Large intestine (tissue), 3 donors: ENCODE results near the gene RBMS3. TPM values are rescaled to one million over a fixed set of nuclear protein-coding genes. Genes with fewer than 3 reads are reported as not detected.

Experiments used
- DNase-seq, 2 donors: peaks; one replicate each; pipeline versions ENCODE4 v3.0.0 to v3.0.0-alpha.2; 2013
- H3K27ac ChIP-seq: one replicate; pipeline ENCODE4 v1.5.1; 2013; ENCODE audit warnings: low read length
- H3K27me3 ChIP-seq: 2 replicates; pipeline ENCODE4 v1.6.1; 2013; ENCODE audit warnings: low read length; ENCODE audit not compliant: control insufficient read depth, insufficient read depth
- H3K36me3 ChIP-seq: 2 replicates; pipeline ENCODE4 v1.6.1; 2013; ENCODE audit warnings: low read length; ENCODE audit not compliant: control insufficient read depth, insufficient read depth
- H3K4me1 ChIP-seq: one replicate; pipeline ENCODE4 v1.6.1; 2013; ENCODE audit warnings: low read length; ENCODE audit not compliant: control insufficient read depth, insufficient read depth
- H3K4me3 ChIP-seq: one replicate; pipeline ENCODE4 v1.5.1; 2013; ENCODE audit warnings: low read length
- H3K9me3 ChIP-seq: one replicate; pipeline ENCODE4 v1.6.1; 2013; ENCODE audit warnings: mild to moderate bottlenecking, low read depth, low read length, moderate library complexity; ENCODE audit not compliant: control insufficient read depth
- WGBS: methylation state at CpG from one replicate; pipeline ENCODE4 v1.1.5; 2013; ENCODE audit warnings: low lambda C conversion rate; ENCODE audit not compliant: insufficient coverage; 5-methylcytosine and 5-hydroxymethylcytosine counted together
- polyA plus RNA-seq: library from polyadenylated mRNA; unstranded; fragments of 120-200 nt; gene quantifications from one replicate; pipeline ENCODE4 v1.2.1, GENCODE V29; 2013

Gene RBMS3
- polyA plus RNA-seq, 1 donor: 10.8 TPM

GRCh38 chr3:29249829-29250345, 31.0 kb upstream of the RBMS3 start:
- Histone ChIP-seq H3K27ac (no peak overlapping the region), H3K9me3 (no peaks in the 10 kb centered on the region), H3K36me3 (no peaks in the 10 kb centered on the region), H3K4me3 (no peak overlapping the region), H3K4me1 (no peaks in the 10 kb centered on the region), H3K27me3 (no peaks in the 10 kb centered on the region)
- DNase-seq: no peak
- WGBS: 80% methylated on average over 3 of the region's 6 CpGs

GRCh38 chr3:29255854-29256696, 24.8 kb upstream of the RBMS3 start:
- no CpG with 5 or more reads among the region's 5 CpGs for WGBS
- Histone ChIP-seq H3K27me3 (no peaks in the 10 kb centered on the region), H3K27ac (no peak overlapping the region), H3K4me1 (no peaks in the 10 kb centered on the region), H3K4me3 (no peak overlapping the region), H3K36me3 (no peaks in the 10 kb centered on the region), H3K9me3 (no peaks in the 10 kb centered on the region)
- DNase-seq: no peak

GRCh38 chr3:29258161-29258560, 22.7 kb upstream of the RBMS3 start:
- Histone ChIP-seq H3K27me3 (no peaks in the 10 kb centered on the region), H3K9me3 (no peaks in the 10 kb centered on the region), H3K36me3 (no peaks in the 10 kb centered on the region), H3K27ac (no peak overlapping the region), H3K4me3 (no peak overlapping the region), H3K4me1 (no peaks in the 10 kb centered on the region)
- 100% methylated on average over 2 of the region's 3 CpGs for WGBS
- no peak for DNase-seq

GRCh38 chr3:29261119-29261518, 19.8 kb upstream of the RBMS3 start:
- H3K4me1 ChIP-seq: no peaks in the 10 kb centered on the region
- WGBS: 93% methylated on average over 2 of the region's 2 CpGs
- DNase-seq: no peak
- H3K27me3 ChIP-seq: no peaks in the 10 kb centered on the region
- H3K4me3 ChIP-seq: no peak overlapping the region
- no peak overlapping the region for H3K27ac ChIP-seq
- H3K36me3 ChIP-seq: no peaks in the 10 kb centered on the region
- no peaks in the 10 kb centered on the region for H3K9me3 ChIP-seq

DNA sequence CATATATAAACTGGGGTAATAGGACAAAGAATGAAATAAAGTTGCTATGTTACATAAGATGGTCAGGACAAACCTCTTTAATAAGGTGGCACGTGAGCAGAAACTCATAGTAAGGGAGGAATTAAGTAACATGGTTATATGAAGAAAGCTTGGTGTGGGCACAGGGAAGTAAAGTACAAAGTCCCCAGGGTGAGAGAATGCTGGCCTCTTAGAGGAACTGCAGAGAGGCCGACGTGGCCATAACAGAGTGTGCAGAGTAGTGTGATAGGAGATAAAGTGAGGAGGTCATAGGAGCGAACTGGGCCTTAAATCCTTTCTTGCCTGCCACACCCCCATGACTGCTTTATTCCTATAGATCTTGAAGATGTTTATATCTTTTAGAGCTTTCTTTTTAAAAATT, 17.4 kb upstream of the RBMS3 start:
- no peaks in the 10 kb centered on the region for H3K36me3 ChIP-seq
- H3K4me1 ChIP-seq: no peaks in the 10 kb centered on the region
- no peaks in the 10 kb centered on the region for H3K27me3 ChIP-seq
- WGBS: 24% methylated on average over 3 of the region's 4 CpGs
- H3K9me3 ChIP-seq: no peaks in the 10 kb centered on the region
- H3K27ac ChIP-seq: peak overlapping the region; percentile 58
- H3K4me3 ChIP-seq: no peak overlapping the region
- peak; percentile 81 to 84 for DNase-seq

DNA sequence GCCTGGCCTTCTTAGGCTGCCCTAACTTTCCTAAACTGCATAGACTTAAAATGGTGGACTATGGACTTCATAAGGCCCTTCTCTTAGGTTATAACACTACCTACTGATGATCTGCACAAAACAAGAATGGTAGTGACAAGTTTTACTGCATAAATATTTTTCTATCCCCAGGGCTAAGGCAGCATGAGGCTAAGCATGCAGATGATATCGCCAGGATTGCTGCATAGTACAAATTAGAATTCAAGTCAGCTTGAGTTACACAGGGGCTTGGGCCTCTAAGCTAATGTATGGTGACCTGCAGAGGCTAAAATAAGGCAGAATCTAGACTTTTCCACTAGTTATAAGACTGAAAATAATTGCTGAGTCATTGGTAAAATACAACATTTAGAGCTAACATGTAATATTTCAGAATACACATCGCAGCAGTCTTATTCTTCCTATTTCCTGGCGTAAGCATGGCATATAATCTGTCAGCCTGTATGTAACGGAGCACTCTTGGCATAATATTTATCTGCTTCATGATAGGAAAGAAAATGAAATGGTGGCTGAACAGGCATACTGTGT, 15.3 kb upstream of the RBMS3 start:
- H3K9me3 ChIP-seq: no peaks in the 10 kb centered on the region
- 90% methylated on average over 2 of the region's 4 CpGs for WGBS
- no peaks in the 10 kb centered on the region for H3K27me3 ChIP-seq
- H3K36me3 ChIP-seq: no peaks in the 10 kb centered on the region
- no peak overlapping the region for H3K4me3 ChIP-seq
- H3K27ac ChIP-seq: no peak overlapping the region
- no peaks in the 10 kb centered on the region for H3K4me1 ChIP-seq
- no peak for DNase-seq

- Histone ChIP-seq H3K4me1 (no peaks in the 10 kb centered on the region), H3K27ac (no peak overlapping the region), H3K36me3 (no peaks in the 10 kb centered on the region), H3K4me3 (no peak overlapping the region), H3K27me3 (no peaks in the 10 kb centered on the region), H3K9me3 (no peaks in the 10 kb centered on the region)
- WGBS: no CpG with 5 or more reads among the region's 4 CpGs
- no peak for DNase-seq
Measured at GRCh38 chr3:29267226-29267625, 13.6 kb upstream of the RBMS3 start.

- Histone ChIP-seq H3K36me3 (no peaks in the 10 kb centered on the region), H3K9me3 (no peaks in the 10 kb centered on the region), H3K27ac (no peak overlapping the region), H3K27me3 (no peaks in the 10 kb centered on the region), H3K4me1 (no peaks in the 10 kb centered on the region), H3K4me3 (no peak overlapping the region)
- no CpG with 5 or more reads among the region's 2 CpGs for WGBS
- DNase-seq: no peak
Measured at GRCh38 chr3:29268651-29269050, 12.2 kb upstream of the RBMS3 start.

DNA sequence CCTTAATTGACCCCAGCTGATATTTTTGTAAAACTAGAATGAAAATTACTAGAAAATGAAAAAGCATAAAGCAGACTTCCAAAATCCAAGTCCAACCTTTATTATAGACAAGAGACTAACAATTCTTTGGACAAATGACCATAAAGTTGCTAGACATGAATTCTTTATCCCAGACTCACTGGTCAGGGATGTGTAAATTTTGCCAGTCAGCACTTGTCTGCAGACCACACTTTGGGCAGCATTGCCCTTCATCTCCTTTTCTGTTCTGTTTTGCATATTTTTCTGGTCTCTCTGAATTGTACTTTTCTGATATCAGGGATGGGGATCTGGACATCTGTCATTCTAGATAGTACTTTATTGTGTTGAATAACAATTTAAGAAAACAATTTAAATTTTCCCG, 10.1 kb upstream of the RBMS3 start:
- Histone ChIP-seq H3K9me3 (no peaks in the 10 kb centered on the region), H3K36me3 (no peaks in the 10 kb centered on the region), H3K27me3 (no peaks in the 10 kb centered on the region), H3K4me1 (no peaks in the 10 kb centered on the region), H3K27ac (no peak overlapping the region), H3K4me3 (no peak overlapping the region)
- 100% methylated on average over 1 of the region's 1 CpG for WGBS
- DNase-seq: no peak

DNA sequence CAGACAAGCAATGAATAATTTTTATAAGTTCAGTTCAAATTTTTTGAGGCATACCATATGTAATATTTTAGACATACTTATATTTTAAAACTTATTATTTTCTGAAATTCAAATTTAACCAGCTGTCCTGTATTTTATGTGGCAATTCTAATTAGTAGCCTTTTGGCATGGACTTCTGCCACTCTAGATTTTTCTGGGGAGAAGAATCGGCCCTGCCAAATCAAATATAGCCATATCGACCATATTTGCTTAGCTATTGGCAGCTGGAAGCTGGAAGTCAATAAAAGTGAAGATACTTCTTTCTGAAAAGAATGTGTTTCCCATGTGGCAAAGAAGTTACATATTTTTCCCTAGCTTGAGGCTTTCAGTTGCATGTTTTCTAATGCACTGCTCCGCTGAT, 9.4 kb upstream of the RBMS3 start:
- H3K4me3 ChIP-seq: no peak overlapping the region
- H3K4me1 ChIP-seq: no peaks in the 10 kb centered on the region
- no peak for DNase-seq
- H3K36me3 ChIP-seq: no peaks in the 10 kb centered on the region
- no peaks in the 10 kb centered on the region for H3K27me3 ChIP-seq
- 100% methylated on average over 1 of the region's 3 CpGs for WGBS
- H3K9me3 ChIP-seq: no peaks in the 10 kb centered on the region
- no peak overlapping the region for H3K27ac ChIP-seq
